Activated CD8-positive, alpha-beta memory T cell treated with anti-CD3 and anti-CD28 coated beads for 1 hour (primary cell): ENCODE measurements around the gene PTDSS2.
"Not testable (repeated sequence)": the region's sequence is repeated elsewhere in the genome, so short reads cannot be mapped to it uniquely, and the experiment has no call there.

Source experiments
- DNase-seq, 2 donors: peaks; one replicate each; pipeline ENCODE4 v3.0.0-alpha.2; 2020; ENCODE audit warnings: low read depth in 1 of 2; ENCODE audit errors: extremely low read depth in 1 of 2

The PTDSS2 gene

DNA sequence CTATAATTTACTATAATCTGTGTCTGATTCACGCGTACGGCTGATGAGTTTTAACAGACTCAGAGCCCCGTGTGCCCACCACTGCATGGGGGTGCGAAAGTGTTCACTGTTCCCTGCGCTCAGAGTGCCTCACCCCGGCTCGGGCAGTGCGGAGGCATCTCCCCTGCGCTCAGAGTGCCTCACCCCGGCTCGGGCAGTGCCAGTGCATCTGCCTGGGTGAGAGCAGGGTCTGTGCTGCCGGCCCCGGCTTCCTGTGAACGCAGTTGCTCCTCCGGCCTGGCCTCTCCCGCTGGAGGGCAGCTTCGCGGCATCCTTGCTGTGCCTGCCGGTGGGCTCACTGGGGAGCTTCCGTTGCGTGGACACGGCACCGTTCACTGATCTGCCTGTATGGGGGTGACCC, 14.2 kb downstream of the PTDSS2 start:
- no peak for DNase-seq

GRCh38 chr11:465896-466530, 15.9 kb downstream of the PTDSS2 start:
- DNase-seq, result no peak

GRCh38 chr11:468036-468435, 18.0 kb downstream of the PTDSS2 start:
- DNase-seq, result no peak

- no peak for DNase-seq
These were observed 18.4 kb downstream of the PTDSS2 start for GRCh38 chr11:468493-468892.

- not testable (repeated sequence) for DNase-seq
These were observed 19.1 kb downstream of the PTDSS2 start for GRCh38 chr11:469026-469683.

DNA sequence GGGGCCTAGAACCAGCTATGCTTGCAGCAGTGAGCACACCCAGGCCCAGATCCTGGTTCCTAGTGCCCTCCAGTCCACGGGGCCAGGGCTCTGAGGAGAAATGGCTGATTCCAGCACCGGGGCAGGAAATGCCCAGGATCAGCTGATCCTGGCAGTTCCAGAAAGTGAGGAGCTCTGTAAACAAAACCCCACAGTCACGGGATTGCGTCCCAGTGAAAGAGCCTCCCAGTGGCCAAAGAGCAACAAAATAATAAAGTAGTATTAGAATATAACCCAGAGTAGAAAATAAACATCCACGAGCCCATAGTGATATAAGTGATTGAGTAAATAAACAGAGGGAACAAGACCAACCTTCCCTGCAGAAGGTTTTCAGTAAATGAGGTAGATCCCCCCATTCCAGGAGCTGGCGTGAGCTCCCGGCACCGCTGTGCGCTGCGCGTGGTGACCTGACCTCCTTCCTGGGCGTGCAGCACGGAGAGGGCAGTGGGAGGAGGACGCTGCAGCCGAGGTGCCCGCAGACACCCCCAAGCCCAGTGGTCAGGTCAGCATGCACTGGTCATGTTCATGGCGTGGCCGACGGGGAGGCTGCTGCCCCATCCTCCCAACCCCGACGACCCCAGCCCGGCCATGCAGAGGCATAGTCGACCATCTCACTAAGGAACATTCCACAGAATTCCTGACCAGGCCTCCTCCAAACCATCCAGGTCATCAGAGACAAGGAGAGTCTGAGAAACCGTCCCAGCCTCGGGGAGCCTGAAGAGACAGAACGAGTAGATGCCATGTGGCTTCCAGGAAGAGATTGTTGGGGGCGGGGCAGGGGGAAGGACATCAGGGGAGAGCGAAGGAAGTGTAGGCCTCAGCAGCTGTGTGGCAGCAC, 19.8 kb downstream of the PTDSS2 start:
- no peak for DNase-seq

DNA sequence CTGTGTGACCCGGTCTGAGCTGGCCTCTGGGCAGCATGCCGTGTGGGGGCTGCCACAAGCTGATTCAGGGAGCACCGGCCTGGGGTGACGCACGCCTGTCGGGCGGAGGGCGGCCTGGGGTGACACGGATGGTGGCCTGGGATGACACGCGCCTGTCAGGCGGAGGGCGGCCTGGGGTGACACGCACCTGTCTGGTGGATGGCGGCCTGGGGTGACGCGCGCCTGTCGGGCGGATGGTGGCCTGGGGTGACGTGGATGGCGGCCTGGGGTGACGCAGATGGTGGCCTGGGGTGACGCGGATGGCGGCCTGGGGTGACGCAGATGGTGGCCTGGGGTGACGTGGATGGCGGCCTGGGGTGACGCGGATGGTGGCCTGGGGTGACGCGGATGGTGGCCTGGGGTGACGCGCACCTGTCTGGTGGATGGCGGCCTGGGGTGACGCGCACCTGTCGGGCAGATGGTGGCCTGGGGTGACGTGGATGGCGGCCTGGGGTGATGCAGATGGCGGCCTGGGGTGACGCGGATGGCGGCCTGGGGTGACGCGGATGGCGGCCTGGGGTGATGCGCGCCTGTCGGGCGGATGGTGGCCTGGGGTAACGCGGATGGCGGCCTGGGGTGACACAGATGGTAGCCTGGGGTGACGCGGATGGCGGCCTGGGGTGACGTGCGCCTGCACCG, 21.5 kb downstream of the PTDSS2 start:
- no peak for DNase-seq

- no peak for DNase-seq
These were observed 22.2 kb downstream of the PTDSS2 start for GRCh38 chr11:472272-472671.

- no peak for DNase-seq
These were observed 22.7 kb downstream of the PTDSS2 start for GRCh38 chr11:472816-473215.

DNA sequence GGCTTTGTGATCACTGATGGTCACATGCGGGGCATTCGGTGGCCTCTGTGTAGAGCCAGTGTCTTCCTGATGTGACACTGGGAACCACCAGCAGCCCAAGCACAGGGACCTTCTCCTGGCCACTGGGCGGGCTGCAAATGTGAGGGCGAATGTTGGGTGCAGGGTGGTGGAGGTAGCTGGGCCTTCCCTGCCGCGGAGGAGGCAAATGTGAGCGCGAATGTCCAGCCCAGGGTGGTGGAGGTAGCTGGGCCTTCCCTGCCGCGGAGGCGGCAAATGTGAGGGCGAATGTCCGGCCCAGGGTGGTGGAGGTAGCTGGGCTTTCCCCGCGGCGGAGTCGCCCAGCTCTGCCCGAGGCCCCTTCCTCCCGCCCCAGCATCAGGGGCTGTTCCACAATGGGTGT, 23.3 kb downstream of the PTDSS2 start:
- DNase-seq, result no peak

GRCh38 chr11:473962-474785, 24.1 kb downstream of the PTDSS2 start:
- no peak for DNase-seq

GRCh38 chr11:474914-475506, 24.9 kb downstream of the PTDSS2 start:
- no peak for DNase-seq

- no peak for DNase-seq
These were observed 25.9 kb downstream of the PTDSS2 start for GRCh38 chr11:475941-476340.

- no peak for DNase-seq
These were observed 26.3 kb downstream of the PTDSS2 start for GRCh38 chr11:476416-476815.

DNA sequence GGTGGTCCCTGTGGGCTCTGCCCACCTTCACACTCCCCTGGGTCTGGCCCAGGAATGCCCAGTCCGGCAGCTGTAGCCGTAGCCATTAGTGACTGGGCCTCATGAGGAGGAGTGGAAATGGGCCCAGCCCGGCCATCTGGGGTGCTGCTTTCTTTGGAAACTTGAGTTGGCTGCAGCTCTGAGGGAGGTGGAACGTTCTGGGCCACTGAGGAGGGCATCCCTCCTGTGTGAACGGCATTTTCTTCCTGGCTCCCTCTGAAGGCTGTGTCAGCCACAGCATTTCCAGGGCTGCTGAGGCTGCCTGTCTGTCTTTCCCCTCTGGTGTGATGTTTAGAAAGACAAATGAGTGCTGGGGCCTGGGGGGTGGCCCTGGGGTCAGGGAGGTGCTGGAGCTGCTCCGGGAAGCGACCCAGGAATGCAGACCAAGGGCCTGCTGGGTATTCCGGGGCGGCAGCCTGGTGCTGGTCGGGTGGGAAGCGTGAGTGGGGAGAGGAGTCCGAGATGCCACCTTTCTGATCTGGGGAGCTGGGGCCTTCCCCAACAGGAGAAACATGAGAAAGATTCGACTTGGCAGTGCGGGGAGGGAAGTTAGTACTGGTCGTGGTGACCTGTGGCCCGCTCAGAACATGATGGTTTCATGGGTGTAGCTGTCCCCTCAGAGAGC, 27.1 kb downstream of the PTDSS2 start:
- no peak for DNase-seq

DNA sequence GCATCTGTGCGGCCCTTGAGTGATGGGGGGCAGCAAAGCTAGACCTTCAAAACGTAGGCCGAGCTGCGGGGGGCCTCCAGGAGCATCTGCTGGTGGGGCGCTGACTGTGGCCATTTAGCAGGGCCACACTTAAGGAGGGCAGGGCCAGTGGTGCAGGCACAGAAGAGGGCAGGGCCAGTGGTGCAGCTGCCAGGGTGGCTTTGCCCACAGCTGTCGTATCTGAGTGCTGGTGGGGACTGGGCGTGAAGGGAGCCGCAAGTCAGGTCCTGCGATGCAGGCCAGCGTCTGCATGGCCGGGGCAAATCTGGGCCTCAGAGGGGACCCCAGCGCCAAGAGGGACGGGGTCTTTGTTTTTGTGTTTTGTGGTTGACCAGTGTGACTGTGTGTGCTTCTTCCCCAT, 29.2 kb downstream of the PTDSS2 start:
- no peak for DNase-seq

- no peak for DNase-seq
These were observed 34.5 kb downstream of the PTDSS2 start for GRCh38 chr11:484616-485015.

GRCh38 chr11:486189-486588, 36.1 kb downstream of the PTDSS2 start:
- no peak for DNase-seq

DNA sequence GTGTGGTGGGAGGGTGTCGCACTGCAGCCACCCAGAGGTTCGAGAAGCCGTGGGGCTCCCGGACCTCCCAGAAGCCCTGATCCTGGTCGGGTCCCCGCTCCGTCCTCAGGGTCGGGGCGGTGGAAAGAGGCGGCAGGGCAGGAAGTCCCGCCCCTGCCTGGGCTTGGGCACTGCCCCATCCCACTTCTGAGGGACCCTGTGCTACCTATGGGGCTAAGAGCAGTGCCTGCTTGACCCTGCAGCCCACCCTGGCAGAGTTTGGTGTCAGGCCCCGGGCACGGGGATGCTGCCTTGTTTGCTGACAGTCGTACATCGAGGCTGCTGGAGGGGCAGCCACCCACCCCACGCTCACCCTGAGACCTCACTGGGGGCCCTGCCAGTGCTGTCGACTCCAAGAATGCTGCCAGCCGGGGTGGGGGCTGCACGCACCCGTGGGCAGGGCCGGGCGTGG, 37.5 kb downstream of the PTDSS2 start:
- DNase-seq, result no peak
